Right kidney (tissue), 1 donor: ENCODE data around the gene ADSS1.
A peak's percentile ranks its signal among the peaks of the same experiment; 100 is the strongest.
"Not testable (repeated sequence)": the region's sequence is repeated elsewhere in the genome, so short reads cannot be mapped to it uniquely, and the experiment has no call there.

Experiments used
- DNase-seq: peaks from one replicate; pipeline ENCODE4 v3.0.0-alpha.2; 2016

ADSS1 gene

GRCh38 chr14:104715871-104716270 lies 8.2 kb upstream of the ADSS1 start:
- no peak for DNase-seq

GRCh38 chr14:104717137-104717536 lies 6.9 kb upstream of the ADSS1 start:
- no peak for DNase-seq

GRCh38 chr14:104717646-104718045 lies 6.4 kb upstream of the ADSS1 start:
- DNase-seq, result no peak

- no peak for DNase-seq
These were observed 5.9 kb upstream of the ADSS1 start for GRCh38 chr14:104718147-104718546.

GRCh38 chr14:104718871-104719270 lies 5.2 kb upstream of the ADSS1 start:
- no peak for DNase-seq

GRCh38 chr14:104719343-104719742 lies 4.7 kb upstream of the ADSS1 start:
- no peak for DNase-seq

GRCh38 chr14:104721505-104722431 lies 2.3 kb upstream of the ADSS1 start:
- no peak for DNase-seq

- DNase-seq, result no peak
These were observed 935 bp upstream of the ADSS1 start for GRCh38 chr14:104722938-104723650.

GRCh38 chr14:104724407-104724980 lies 465 bp downstream of the ADSS1 start:
- DNase-seq, result no peak

- peak; percentile 69 for DNase-seq
These were observed 1.1 kb downstream of the ADSS1 start for GRCh38 chr14:104724981-104725771.

- no peak for DNase-seq
These were observed 1.9 kb downstream of the ADSS1 start for GRCh38 chr14:104725772-104726548.

- no peak for DNase-seq
These were observed 2.8 kb downstream of the ADSS1 start for GRCh38 chr14:104726600-104727451.

GRCh38 chr14:104728631-104729030 lies 4.6 kb downstream of the ADSS1 start:
- DNase-seq, result no peak

- not testable (repeated sequence) for DNase-seq
These were observed 5.3 kb downstream of the ADSS1 start for GRCh38 chr14:104729176-104729834.

GRCh38 chr14:104729835-104730181 lies 5.8 kb downstream of the ADSS1 start:
- no peak for DNase-seq

- no peak for DNase-seq
These were observed 6.5 kb downstream of the ADSS1 start for GRCh38 chr14:104730487-104730886.

- DNase-seq, result no peak
These were observed 7.6 kb downstream of the ADSS1 start for GRCh38 chr14:104731320-104732294.

- DNase-seq, result no peak
These were observed 8.4 kb downstream of the ADSS1 start for GRCh38 chr14:104732355-104732804.
